Measurements from ENCODE around the gene PITPNM3. TPM values are rescaled to one million over a fixed set of nuclear protein-coding genes. Genes with fewer than 3 reads are reported as not detected.

The PITPNM3 gene
- total and polyA plus RNA-seq, 11 donors: 0.16 to 1.7 (median 0.33) TPM

DNA sequence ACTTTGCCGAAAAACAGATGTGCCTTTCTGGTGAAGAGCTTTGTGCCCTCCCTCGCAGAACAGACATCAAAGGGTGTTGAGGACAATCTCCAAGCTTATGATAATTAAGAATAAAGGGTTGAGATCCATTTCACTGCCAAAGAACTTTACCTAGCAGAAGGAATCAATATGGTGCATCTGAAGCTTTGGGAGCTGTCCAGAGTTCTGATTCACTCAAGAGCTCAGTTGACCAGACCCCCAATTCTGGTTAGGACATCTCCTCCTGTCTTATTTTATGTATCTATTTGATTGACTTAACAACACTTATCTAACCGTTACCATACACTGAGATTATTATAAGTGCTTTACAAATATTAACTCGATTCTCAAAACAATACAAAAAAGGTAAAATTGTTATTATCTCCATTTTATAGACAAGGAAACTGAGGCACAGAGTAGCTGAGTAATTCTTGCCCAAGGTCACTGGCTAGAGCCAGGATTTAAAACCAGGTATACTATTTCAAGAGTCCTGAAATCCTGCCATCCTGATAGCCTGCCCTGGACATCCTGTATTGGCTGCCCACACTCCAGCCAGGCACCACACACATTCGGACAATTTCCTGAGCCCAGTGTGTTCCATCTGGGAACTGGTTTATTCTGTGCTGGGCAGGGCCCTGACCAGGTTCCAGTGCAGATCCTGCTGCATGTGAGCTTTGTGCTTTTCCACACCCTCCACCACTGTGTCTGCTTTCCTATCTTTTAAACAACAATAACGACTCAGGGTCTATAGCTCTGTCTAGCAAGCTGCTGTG is 29.8 kb downstream of the PITPNM3 start:
- no peaks in the 10 kb centered on the region for H3K9me3 ChIP-seq
- H3K27ac ChIP-seq: no peak overlapping the region
- ATAC-seq: no peak
- no peak overlapping the region for H3K4me3 ChIP-seq
- DNase-seq: no peak
- no peaks in the 10 kb centered on the region for H3K4me1 ChIP-seq
- TF ChIP-seq, protein P1, sequence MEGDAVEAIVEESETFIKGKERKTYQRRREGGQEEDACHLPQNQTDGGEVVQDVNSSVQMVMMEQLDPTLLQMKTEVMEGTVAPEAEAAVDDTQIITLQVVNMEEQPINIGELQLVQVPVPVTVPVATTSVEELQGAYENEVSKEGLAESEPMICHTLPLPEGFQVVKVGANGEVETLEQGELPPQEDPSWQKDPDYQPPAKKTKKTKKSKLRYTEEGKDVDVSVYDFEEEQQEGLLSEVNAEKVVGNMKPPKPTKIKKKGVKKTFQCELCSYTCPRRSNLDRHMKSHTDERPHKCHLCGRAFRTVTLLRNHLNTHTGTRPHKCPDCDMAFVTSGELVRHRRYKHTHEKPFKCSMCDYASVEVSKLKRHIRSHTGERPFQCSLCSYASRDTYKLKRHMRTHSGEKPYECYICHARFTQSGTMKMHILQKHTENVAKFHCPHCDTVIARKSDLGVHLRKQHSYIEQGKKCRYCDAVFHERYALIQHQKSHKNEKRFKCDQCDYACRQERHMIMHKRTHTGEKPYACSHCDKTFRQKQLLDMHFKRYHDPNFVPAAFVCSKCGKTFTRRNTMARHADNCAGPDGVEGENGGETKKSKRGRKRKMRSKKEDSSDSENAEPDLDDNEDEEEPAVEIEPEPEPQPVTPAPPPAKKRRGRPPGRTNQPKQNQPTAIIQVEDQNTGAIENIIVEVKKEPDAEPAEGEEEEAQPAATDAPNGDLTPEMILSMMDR (IDR thresholded peaks at IDR 0.05): no peak
- TF ChIP-seq POLR2A (IDR thresholded peaks at IDR 0.05): no peak
- H3K27me3 ChIP-seq: no peaks in the 10 kb centered on the region
- 81 to 88% (median 85%) methylated on average over 6 of the region's 6 CpGs for WGBS, 4 donors
- intact Hi-C loops (cut with DNase I): no loop called here
- no peaks in the 10 kb centered on the region for H3K36me3 ChIP-seq

DNA sequence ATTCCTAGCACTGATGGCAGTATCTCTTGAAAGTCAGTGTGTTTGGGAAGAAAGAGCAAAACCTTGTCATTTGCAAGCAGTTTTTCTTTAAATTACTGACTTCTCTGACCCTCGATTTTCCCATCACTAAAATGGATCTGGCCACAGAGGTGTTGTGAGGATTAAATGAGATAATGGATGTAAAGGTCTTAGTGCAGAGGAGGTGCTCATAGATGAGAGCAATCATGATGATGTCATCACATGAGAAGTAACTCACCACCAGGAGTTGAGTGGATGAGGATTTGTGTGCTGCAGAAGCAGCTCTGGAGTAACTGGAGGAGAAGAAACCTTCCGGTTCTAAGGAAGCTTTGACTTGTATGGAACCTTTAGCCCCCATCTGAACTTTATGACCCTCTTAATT is 30.6 kb downstream of the PITPNM3 start:
- H3K4me3 ChIP-seq: no peak overlapping the region
- ATAC-seq (no peak), DNase-seq (no peak)
- no peak for TF ChIP-seq POLR2A (IDR thresholded peaks at IDR 0.05)
- TF ChIP-seq, protein P1 (IDR thresholded peaks at IDR 0.05): no peak
- intact Hi-C loops (cut with DNase I): no loop called here
- H3K27me3 ChIP-seq: no peaks in the 10 kb centered on the region
- H3K9me3 ChIP-seq: no peaks in the 10 kb centered on the region
- H3K4me1 ChIP-seq: no peaks in the 10 kb centered on the region
- no peak overlapping the region for H3K27ac ChIP-seq
- 70 to 86% (median 74%) methylated on average over 2 of the region's 2 CpGs for WGBS, 4 donors
- no peaks in the 10 kb centered on the region for H3K36me3 ChIP-seq

DNA sequence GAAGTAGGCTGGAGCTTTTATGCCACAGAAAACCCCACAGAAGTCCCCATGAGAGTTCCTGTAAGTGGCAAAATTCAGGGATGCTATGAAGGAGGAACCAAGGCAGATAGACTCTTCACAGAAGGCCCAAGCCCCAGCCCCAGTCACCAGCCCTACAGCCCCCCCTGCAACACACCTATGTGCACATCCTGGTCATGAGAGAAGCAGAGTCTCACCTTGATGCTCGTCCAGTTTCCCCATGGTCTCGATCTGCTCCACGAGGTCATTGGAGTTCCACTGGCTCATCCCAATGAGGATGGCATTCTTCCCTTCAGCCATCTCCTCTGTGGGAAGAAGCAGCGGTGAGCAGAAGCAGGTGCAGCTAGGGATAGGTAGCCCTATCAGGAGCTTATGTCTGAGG is 31.2 kb downstream of the PITPNM3 start:
- H3K27ac ChIP-seq: no peak overlapping the region
- H3K27me3 ChIP-seq: no peaks in the 10 kb centered on the region
- no peaks in the 10 kb centered on the region for H3K36me3 ChIP-seq
- DNase-seq: no peak
- no peak overlapping the region for H3K4me3 ChIP-seq
- 80 to 84% (median 82%) methylated on average over 4 of the region's 4 CpGs for WGBS, 4 donors
- H3K9me3 ChIP-seq: peaks cover 0 to 3% (median 0%) of the 10 kb centered on the region in 12 donors
- intact Hi-C loops (cut with DNase I): no loop called here
- TF ChIP-seq, protein P1 (IDR thresholded peaks at IDR 0.05): no peak
- TF ChIP-seq POLR2A (IDR thresholded peaks at IDR 0.05): no peak
- H3K4me1 ChIP-seq: no peaks in the 10 kb centered on the region
- no peak for ATAC-seq

DNA sequence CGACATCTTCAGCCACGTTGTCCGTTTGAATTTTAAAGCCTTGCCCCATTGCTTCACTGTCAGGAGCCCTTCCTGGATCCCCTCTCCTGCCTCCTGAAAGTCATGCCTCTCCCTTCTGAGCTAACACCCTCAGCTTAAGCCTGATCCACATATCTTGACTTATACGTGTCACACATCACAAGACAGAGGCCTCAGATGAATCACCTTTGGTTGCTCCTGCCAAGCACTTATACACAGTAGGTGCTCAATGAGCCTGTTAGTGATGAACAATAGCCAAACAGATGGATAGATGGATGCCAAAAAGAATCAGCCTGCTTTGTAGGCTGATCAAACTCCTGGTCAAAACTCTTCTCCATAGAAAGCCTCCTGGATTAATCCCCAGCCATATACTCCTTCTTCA is 31.8 kb downstream of the PITPNM3 start:
- Histone ChIP-seq H3K36me3 (no peaks in the 10 kb centered on the region), H3K27ac (no peak overlapping the region), H3K4me1 (no peaks in the 10 kb centered on the region), H3K27me3 (no peaks in the 10 kb centered on the region), H3K9me3 (peaks cover 0 to 3% (median 0%) of the 10 kb centered on the region in 12 donors), H3K4me3 (no peak overlapping the region)
- intact Hi-C loops (cut with DNase I): no loop called here
- DNase-seq: no peak
- 86 to 92% (median 89%) methylated on average over 4 of the region's 4 CpGs for WGBS, 4 donors
- TF ChIP-seq, protein P1 (IDR thresholded peaks at IDR 0.05): no peak
- no peak for TF ChIP-seq POLR2A (IDR thresholded peaks at IDR 0.05)
- no peak for ATAC-seq

Measured in heart left ventricle (tissue), 16 donors.